Fibroblast of the aortic adventitia (primary cell): ENCODE measurements around the gene CFAP410. TPM values are rescaled to one million over a fixed set of nuclear protein-coding genes. Genes with fewer than 3 reads are reported as not detected.

Source experiments
- DNase-seq: peaks from one replicate; pipeline ENCODE4 v3.0.0-alpha.2; 2010; ENCODE audit warnings: low read depth
- H3K4me3 ChIP-seq: 2 replicates; pipeline ENCODE4 v1.5.1; 2011; ENCODE audit warnings: low read depth, mild to moderate bottlenecking, control low read depth, low read length, moderate library complexity
- total RNA-seq: library from RNA; depleted of rRNA; stranded (reverse); fragments of >200 nt; gene quantifications from 2 replicates; pipeline ENCODE4 v1.2.3, GENCODE V29; 2012; ENCODE audit warnings: low replicate concordance
- TF ChIP-seq, protein P1 (sequence below): IDR thresholded peaks from 2 replicates; pipeline ENCODE4 v1.5.1; 2011; ENCODE audit warnings: mild to moderate bottlenecking, low read length, control low read depth, inconsistent platforms; ENCODE audit not compliant: insufficient read depth

The CFAP410 gene
- total RNA-seq, 1 donor, result 9.4 TPM

DNA sequence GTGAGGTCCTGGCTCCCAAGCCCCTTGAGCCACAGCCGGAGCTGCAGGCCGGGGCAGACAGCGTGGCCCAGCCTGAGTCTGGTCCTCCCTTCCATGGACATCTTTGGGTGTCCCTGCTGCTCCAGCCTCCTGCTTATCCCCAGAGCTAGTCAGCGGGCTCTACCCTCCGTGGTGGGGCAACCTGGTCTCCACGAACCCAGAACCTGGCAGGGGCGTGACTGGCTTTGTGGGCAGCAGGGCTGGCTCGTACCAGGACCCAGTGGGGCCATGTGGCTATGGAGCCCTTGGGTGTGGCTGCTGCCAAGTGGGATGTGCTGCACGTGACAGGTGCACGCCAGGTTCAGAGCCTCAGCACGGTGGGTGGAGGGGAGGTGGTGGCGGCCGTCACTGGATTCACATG, 18.3 kb downstream of the CFAP410 start:
- TF ChIP-seq, protein P1, sequence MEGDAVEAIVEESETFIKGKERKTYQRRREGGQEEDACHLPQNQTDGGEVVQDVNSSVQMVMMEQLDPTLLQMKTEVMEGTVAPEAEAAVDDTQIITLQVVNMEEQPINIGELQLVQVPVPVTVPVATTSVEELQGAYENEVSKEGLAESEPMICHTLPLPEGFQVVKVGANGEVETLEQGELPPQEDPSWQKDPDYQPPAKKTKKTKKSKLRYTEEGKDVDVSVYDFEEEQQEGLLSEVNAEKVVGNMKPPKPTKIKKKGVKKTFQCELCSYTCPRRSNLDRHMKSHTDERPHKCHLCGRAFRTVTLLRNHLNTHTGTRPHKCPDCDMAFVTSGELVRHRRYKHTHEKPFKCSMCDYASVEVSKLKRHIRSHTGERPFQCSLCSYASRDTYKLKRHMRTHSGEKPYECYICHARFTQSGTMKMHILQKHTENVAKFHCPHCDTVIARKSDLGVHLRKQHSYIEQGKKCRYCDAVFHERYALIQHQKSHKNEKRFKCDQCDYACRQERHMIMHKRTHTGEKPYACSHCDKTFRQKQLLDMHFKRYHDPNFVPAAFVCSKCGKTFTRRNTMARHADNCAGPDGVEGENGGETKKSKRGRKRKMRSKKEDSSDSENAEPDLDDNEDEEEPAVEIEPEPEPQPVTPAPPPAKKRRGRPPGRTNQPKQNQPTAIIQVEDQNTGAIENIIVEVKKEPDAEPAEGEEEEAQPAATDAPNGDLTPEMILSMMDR, result no peak
- H3K4me3 ChIP-seq, result no peak overlapping the region
- DNase-seq, result no peak

DNA sequence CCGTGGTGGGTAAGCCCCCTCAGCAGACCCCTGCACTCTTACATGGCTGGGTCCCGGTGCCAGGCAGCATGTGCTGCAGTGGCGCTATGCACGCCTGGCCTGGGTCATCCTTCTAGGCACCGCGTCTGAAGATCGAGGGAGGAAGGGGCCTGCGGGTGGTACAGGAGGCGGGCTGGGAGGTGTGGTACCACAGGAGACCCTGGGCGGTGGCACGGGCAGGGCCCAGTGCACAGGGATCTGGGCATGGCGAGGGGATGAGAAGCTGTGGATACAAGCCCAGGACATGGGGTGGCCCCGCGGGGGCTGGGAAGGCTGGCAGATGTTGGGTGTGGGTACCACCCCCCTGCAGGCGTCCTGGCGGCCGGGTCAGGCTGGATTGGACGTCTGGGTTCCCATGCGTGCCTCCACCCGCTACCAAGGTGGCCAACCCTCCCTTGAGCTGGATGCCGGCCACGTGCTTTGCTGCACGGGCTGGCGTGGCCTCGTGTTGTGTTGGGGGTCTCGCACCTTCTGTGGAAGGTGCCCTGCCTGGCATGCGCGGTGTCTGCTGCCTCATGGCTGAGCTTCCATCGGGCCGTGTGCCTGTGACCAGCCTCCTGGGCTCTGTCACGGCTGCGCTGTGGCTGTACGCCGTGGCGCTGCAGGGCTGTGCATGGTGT, 19.7 kb downstream of the CFAP410 start:
- TF ChIP-seq, protein P1, result no peak
- no peak for DNase-seq
- no peak overlapping the region for H3K4me3 ChIP-seq

DNA sequence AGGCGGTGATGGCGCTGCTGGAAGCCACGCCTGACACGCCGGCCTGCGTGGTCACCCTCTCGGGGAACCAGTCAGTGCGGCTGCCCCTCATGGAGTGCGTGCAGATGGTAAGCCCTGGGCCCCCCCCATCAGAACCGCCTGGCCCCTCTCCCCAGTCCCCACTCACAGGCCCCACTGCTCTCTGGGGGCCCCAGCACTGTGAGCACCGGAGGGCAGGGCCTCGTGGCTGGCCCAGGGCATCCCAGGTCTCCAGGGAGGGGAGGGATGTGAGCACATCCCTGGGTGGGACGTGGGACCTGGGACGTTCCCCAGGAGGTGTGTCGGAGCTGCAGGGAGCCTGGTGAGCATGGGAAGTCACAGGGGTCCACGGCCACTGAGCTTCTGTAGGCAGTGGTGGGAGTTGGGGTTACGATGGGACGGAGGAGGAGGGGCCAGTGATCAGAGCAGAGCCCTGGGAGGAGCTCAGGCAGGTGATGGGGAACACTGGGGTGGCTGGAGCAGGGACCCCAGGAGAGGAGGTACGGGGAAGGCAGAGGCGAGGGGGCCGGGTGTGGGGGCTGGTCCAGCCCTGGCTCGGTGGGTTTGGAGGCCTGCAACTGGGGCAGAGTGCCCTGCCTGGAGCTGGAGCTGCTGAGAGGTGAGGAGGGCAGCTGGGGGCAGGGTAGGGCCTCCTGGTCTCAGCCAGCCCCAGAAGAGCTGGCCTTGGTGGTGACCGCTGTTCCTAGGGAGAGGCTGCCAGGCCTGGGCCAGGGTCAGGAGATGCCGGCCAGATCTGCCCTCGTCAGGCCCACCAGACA, 20.5 kb downstream of the CFAP410 start:
- H3K4me3 ChIP-seq, result no peak overlapping the region
- no peak for DNase-seq
- TF ChIP-seq, protein P1, result no peak

- no peak for DNase-seq
- no peak overlapping the region for H3K4me3 ChIP-seq
- TF ChIP-seq, protein P1, result no peak
Measured at GRCh38 chr21:44317871-44318270, 21.3 kb downstream of the CFAP410 start.

- TF ChIP-seq, protein P1, result no peak
- no peak overlapping the region for H3K4me3 ChIP-seq
- DNase-seq, result no peak
Measured at GRCh38 chr21:44317241-44317782, 21.9 kb downstream of the CFAP410 start.

GRCh38 chr21:44316277-44316900, 22.8 kb downstream of the CFAP410 start:
- DNase-seq, result no peak
- TF ChIP-seq, protein P1, result no peak
- no peak overlapping the region for H3K4me3 ChIP-seq
